HG03469 (cell line): ENCODE data around the gene TRIO.
A peak's percentile ranks its signal among the peaks of the same experiment; 100 is the strongest.
"Not testable (repeated sequence)": the region's sequence is repeated elsewhere in the genome, so short reads cannot be mapped to it uniquely, and the experiment has no call there.

Experiments
- ATAC-seq: cut with Tn5 transposase; IDR thresholded peaks from one replicate; pipeline ENCODE4 v1.9.1; 2021; ENCODE audit warnings: mild to moderate bottlenecking, moderate library complexity, moderate number of reproducible peaks; ENCODE audit not compliant: unreplicated experiment

The TRIO gene

DNA sequence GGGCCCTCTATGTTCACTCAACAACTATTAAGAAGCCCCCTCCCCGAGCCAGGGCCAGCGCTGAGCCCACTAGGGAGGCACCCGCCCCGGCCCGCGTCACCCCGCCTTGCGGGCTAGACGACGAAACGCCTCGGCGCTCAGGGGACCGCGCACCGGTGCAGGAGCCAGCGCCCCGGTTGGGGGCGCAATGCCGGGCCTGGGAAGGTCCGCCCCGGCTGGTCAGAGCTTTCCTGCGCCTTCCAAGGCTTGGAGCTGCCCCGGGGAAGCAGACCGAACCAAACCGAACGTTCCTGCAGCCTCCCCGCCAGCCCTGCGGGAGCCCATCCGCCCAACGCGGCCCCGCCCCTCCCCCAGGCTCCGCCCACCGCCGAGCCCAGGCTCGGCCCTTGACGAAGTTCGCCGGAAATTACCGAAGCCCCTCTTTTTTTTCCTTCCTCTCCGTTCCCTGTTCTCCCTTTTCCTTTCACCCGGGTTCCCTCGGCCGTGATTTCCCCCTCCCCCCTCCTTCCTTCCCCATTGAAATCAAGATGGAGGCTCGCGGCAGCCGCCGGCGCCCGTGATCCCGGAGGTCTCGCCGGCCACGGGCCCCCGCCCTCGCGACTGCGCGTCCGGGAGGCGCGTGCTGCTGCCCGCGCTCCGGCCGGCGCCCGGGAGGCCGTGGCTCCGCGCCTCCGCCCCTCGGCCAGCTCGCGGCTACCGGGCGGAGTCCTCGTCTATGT, at the start of gene TRIO:
TSS of gene TRIO (plus strand) at position 516 of the 719 bp plus-strand sequence. CDS start 384 bp downstream, outside the sequence.
- ATAC-seq: peak; percentile 24

DNA sequence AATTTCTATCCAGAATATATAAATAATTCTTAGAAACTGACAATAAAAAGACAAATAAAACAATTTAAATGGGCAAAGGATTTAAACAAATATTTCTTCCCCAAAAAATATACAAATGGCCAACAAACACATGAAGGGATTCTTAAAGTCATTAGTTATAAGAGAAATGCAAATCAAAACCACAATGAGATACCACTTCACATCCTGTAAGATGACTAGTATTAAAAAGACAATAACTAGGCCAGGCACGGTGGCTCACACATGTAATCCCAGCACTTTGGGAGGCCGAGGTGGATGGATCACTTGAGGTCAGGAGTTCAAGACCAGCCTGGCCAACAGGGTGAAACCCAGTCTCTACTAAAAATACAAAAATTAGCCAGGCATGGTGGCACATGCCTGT, 45.8 kb upstream of the TRIO start:
- not testable (repeated sequence) for ATAC-seq

DNA sequence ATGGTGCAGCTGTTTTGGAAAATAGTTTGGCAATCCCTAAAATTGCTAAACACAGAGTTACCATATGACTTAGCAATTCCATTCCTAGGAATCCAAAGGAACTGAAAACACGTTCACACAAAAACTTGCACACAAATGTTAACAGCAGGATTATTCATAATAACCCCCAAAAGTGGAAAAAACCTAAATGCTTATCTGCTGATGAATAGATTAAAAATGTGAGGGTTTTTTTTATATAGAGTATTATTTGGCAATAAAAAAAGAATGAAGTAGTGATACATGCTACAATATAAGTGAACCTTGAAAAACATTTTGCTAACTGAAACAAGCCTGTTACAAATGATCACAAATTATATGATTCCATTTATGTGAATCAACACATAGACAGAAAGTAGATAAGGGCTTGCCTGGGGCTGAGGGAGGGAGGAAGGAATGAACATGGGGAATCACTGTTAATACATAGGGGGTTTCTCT, 45.1 kb upstream of the TRIO start:
- ATAC-seq: no peak

DNA sequence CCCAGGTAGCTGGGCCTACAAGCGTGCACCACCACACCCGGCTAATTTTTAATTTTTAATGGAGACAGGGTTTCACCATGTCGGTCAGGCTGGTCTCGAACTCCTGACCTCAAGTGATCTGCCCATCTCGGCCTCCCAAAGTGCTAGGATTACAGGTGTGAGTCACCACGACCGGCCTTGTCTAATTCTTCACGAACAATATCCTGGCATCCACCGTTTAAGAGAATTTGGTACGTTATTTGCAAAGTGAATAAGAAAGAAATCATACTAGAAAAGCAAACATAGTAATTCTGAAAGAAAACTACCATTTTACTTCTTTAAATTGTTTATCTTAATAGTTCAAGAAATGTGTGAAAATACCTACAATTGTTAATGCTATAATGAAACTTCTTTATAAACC, 42.9 kb upstream of the TRIO start:
- ATAC-seq: no peak

DNA sequence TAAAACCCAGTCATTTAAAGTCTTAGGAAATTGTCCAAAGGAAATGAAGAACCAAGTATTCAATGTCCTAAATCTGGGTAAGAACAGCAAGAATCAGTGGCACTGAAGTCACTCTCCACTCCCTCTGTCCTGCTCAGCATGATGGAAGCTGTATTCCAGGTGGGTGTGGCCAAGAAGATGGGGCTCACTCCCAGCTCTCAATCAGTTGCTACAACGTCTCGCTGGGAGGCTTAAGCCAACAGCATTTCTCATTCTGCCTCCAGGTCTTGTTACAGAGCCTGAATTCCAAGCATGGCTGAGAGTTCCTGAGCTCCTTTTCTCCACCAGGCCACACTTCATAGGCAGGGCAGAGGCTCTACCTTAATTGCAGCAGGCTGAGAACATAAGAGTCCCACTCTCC, 41.2 kb upstream of the TRIO start:
- ATAC-seq: no peak

DNA sequence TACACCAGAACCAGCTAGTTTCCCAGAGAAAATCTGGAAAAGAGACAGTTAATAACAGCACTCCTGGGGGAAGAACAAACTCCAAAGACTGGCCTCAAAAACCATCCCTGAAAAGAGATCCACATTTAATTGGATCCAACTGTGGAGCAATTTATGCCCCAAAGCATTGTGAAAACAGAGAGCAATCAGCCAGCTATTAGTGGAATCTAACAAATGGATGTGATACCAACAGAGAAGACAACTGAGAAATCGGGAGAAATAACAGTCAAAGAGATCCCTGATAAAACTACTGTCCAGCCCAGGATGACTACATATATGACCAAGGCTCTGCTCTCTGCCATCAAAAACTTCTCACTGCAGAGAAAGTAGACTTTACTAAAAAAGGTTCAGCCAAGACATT, 40.5 kb upstream of the TRIO start:
- no peak for ATAC-seq

DNA sequence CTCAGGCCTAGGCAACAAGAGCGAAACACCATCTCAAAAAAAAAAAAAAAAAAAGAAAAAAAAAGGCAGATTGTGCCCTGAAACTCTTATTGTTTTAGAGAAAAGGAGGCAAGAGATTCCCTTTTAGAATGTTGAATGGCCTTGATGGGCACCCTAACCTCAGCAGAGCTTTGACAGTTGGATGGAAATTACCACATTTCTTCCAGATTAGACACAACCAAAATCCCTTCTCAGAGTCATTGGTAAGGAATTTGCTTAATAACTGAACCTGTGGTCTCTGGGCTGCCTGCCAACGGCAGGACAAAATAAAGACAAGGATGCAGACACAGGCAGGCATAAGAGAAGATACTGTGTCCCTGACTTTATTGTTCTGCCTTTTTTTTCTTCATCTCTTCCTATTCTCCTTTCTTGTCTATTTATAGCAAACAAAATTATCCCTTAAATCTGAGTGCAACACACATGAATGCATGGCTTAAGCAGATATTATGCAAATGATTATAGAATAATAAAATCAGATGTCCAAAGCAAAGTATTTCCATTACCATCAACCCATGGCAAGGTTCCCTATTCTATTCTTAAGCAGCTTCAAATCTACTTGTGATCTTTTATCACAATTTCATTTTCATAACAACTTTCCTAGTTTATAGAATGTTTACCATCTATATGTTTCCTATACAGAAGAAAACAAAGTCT, 37.3 kb upstream of the TRIO start:
- ATAC-seq: no peak

DNA sequence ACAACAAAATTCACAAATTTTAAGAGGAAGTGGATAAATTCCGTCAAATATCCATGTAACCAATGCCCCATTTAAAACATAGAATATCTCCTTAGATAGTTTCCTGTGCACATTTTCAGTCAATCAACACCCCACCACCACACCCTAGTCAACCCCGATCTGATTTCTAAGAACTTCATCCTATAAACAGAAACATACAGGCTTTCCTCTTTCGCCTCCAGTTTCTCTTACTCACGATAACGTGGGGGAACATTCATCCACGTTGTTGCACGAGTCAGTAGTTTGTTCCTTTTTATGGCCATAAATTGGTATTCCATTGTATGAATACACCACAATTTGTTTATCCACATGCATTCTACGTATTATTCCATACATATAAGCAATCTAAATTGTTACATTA, 35.6 kb upstream of the TRIO start:
- no peak for ATAC-seq

DNA sequence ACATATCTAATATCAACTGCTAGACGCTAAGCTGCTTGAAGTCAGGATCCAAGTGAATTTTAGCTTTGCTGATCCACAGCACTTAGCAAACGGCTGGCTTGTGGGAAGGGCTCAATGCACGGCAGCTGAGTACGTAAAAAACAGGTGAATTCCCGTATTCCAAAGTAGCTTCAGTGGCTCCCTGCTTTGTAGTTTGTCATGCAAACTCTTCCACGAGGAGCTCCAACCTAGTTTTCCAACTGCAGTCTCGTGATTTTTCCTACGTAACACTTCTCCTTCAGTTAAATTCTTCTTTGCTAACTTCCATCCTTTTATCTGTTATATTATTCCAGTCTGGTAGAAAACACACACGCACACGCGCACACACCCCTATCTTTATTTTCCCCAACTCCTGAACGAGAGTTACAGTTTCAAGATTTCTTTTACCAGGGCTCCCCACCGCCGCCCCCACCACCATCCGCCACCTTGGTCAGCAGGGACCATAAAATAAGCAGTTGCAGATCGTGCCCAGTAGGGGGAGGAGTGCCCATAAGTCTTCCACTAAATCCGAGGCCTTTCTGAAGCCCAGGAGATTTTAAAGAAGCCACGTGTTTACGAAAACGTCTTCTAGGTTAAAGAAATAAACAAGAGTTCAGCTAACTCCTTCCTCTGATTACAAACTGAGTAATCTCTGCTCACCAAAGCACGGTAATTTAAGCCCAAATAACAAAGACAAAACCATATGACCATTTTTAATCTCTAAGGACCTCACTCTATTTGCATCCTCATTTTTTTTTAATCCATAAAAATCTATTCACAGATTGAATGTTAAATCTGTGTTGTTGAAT, 34.8 kb upstream of the TRIO start:
- ATAC-seq: peak; percentile 59

DNA sequence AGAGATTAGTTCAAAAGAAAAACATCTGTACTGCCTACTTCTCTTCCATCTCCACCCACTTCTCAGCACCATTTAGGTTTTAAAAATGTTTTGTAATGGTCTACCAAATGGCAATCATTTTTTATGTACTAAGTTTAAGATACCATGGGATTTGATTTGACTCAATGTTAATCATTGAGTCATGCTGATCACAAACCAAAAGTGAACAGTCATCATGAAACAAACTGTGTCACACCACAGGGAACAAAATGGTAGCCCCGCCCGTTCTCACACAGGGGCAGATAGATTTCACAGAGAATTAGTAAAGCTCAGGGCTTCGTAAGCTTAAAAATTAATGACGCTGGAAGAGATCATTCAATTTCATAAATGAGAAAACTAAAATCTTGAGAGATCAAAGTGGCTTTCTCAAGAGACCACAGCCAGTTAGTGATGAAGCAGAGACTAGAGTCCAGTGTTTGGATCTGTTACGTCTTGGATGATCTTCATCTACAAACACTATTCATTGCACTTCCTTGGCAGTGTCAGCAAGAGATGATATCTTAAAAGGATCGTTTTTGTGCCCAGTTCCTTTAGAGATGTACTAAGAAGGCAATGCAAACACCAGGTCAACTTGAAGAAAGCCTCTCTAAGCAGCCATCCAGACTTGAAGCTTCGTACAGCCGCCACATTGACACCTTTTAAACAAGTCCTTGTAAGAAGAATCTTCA, 33.9 kb upstream of the TRIO start:
- peak; percentile 74 for ATAC-seq

DNA sequence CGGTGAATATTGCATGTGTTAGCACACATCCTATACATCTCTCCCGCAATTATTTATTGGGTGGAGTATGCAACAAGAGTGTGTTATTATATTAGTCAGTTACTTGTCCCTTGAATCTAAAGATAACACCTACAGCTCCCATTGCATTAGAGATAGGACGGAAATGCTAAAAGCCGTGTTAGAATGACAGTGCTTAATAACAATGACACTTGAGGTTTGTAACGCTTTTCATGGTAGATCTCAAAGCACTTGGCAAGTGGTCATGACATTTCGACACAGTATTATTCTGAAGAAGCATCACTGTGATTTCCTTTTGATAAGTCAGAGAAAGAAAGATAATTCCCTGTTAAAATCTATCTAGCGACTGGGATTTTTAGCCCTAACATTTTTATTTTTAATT, 33.4 kb upstream of the TRIO start:
- no peak for ATAC-seq

DNA sequence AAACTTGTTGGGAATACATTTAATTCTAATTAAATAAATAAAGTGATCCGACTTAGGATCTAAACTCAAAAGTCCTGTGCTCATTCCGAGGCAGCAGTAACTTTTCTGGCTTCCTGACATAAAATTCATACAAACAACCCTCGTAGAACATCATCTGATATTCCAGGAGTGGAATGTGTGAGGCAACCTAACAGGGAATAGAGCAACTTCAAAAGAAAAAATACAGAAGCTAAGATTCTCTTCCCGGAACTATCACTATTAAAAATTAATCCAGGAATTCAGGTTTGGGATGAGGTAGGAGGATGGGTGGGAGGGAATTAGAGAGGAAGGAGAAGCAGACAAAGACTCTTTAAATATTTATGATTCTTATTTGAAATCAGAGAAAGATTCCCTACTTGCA, 32.9 kb upstream of the TRIO start:
- no peak for ATAC-seq

DNA sequence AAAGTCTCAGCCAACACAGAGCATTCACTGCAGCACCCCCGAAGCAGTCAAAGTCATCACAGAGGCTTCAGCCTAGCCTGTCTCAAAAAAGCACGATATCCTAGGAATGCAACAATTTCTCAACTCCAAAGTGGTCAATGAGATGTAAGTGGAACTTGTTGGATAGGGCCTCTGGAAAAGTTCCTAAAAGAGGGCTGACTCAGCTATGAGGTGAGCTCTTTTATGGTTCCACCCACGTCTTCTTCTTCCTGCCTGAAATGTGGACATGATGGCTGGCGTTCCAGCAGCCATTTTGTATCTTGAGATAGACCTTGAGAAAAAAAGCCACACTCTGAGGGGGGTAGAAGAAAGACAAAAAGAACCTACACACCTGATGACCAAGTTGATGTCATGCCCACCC, 32.5 kb upstream of the TRIO start:
- ATAC-seq: no peak

DNA sequence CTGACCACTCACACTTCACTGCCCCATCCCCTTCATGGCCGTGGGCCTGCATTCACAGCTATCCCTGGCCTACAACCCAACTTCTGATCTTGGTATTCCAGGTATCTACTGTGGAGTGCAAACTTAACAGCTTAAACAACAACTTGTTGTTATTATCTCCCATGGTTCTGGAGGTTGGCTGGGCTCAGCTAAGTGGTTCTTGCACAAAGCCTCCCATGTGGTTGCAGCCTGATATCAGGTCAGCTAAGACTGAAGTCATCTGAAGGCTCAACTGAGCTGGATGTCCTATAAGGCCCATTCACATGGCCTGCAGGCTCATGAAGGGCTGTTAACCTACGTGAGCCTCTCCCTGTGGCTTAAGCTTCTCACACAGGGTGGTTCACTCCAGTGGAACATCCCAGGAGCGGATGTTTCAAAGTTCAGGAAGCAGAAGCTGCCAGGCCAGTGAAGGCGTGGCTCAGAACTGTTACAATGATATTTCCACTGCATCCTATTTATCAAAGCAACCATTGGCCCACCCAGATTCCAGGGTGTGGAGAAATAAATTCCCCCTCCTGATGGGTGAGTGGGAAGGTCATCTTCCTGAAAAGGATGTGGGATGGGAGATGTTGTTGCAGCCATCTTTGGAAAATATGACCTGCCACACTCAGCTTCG, 30.0 kb upstream of the TRIO start:
- ATAC-seq: no peak

DNA sequence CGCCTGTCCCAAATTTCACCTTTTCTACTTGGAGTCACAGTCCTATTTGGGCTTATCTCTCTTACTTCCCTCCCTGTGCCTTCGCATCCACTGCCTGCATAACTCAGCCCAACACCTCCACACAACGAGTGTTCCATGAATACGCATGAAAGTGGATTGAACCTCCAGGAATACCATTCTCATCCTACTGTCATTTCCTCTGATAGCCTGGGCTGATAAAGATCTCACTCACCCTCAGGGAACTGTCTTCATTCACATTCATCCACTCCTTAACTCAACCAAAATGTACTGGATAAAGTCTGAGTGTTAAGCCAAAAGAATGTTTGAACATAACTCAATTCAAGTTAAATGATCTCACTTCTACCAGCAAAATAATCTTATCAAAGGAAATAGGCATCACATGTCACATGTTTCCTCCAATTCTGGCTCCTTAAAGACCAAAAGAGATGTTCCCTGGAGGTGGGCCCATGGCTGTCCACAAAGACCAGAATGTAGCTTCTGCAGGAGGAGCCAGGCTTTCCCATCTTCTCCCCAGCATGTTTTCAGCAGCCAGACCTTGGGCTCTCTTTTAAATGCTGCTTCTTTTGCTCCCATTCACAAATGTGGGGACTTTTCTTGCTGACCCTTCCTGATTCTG, 28.4 kb upstream of the TRIO start:
- ATAC-seq: no peak

DNA sequence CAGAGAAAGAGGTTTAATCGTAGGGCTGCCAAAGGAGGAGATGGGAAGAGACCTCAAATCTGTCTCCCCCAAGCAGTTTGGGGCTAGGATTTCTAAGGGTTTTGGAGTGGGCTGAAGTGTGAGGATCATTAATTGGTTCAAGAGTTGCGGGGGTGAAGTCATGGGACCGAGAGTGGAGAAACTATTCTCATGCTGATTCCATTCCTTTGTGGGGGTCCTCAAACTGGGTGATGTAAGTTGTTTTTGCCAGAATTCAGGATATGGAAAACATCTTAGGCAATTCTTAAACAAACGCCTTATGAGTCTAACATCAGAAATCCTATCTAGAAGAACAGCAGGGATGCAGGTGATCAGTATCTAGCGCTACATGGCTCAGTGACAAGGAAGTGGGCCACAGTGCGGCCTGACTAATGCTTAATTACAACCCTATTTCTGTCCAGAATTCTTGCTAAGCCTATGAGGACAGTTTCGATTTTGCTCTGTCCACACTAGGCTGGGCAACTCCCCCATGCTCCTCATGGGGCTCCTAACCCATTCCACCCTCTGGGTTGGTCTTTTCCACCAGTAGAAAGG, 27.7 kb upstream of the TRIO start:
- no peak for ATAC-seq

DNA sequence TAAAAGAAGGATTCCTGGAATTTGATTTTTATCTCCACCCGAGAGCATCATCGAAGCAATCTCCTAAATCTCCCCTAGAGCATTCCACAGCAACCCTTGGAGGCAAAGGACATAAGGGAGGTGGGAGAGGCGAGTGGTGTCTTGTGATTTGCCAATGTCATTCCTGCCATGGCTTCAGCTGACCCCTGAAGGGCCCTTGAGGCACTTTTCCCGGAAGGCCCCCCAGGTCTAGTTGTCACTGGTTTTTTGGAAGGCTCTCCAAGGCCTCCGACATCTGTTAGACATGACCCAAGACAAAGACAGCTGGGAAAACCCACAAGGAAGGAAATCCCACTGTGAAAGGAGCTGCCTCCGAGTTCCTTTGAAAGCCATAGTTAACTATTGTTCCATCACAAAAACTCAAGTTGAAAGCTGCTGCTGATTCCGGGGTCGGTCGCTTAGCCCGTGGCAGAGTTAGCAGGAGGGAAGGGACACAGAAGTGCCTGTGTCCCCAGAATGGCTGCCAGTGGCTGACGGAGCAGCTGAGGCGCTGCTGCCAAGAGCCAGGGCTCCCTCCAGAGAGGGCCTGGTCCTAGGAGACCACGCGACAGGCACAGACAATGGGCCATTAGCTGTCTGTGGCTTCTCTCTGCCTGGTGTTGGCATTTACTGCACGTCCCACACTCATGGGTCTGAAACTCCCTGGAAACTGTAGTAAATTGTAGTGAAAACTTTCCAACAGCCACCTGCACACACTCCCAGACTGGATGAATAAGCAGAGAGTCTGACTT, 24.4 kb upstream of the TRIO start:
- ATAC-seq: no peak

DNA sequence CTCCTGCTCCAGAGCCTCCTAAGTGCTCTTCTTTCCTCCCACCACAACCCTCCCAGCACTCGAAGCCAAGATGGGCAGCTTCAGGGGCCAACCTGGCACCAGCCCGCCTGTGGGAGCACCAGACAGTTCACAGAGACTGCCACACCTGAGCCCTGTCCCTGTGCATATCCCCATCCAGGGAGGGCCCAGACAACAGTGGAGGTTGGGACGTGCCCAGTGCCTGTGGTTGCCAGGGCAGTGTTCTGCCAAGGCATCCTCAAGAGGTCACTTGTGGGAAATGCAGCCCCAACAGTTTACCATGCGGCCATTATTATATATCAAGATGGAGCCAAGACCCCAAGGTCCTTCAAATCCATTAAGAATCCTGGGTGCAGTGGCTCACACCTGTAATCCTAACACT, 23.0 kb upstream of the TRIO start:
- ATAC-seq: no peak

DNA sequence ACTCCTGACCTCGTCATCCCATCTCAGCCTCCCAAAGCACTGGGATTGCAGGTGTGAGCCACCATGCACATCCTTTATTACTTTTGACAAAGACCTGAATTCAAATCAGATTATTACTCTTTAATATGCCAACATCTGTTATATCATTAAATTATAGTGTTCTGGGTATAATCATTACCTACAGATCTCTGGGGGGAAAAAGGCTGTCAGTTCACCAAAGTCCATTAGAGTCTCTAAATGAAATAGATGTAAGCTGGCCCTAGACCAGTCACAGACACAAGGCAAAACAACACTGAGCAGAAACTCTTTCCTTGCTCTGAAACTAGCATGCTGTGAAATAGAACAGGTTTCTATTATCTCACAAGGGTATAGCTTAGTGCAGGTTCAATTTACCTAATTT, 21.6 kb upstream of the TRIO start:
- no peak for ATAC-seq
